DND-41 (cell line): Measurements from ENCODE around the gene MAP4K1.

Experiments
- CTCF ChIP-seq: IDR thresholded peaks from 2 replicates; pipeline ENCODE4 v1.5.1; 2012; ENCODE audit warnings: borderline replicate concordance, low read length, moderate library complexity, mild to moderate bottlenecking; ENCODE audit not compliant: poor library complexity, severe bottlenecking; ENCODE audit errors: extremely low read depth
- EZH2 ChIP-seq: IDR thresholded peaks from 3 replicates; pipeline ENCODE4 v1.6.1; 2012; ENCODE audit warnings: borderline replicate concordance, low read depth, mild to moderate bottlenecking, moderate library complexity, low read length, inconsistent platforms; ENCODE audit not compliant: severe bottlenecking

DNA sequence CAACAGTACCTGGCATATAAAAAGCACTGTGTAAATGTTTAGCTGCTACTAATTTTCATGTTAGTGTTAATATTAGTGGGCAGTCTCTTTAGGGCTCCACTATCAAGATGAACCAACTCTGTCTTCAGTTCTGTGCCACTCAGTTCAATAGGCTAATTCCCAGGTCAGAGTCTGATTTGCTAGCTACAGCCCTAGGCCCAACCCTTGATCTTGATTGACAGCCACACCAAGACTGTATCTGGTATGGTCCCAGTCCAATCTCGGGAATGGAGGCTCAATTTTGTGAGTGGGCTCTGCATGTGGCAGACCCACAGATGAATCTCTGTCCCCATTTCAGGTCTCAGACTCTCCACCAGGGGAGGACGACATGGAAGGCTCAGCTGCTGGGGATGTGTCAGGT is 46.1 kb downstream of the MAP4K1 start:
- TF ChIP-seq CTCF (no peak), EZH2 (no peak)
